Kidney (tissue), 14 donors: ENCODE data around the gene CYP2S1. TPM values are rescaled to one million over a fixed set of nuclear protein-coding genes. Genes with fewer than 3 reads are reported as not detected.

Experiments used
- DNase-seq, 5 donors: peaks; one replicate each; pipeline ENCODE4 v3.0.0-alpha.2; 2013 to 2020
- FAIRE-seq: peaks from 2 replicates; lab custom pipeline; 2012; peaks lifted over from hg19 to GRCh38; lab: Jason Lieb, UNC
- H3K27ac ChIP-seq, 2 donors: one replicate each; pipeline ENCODE4 v1.7.0; 2013; ENCODE audit warnings: low read depth in 2 of 2, low read length in 2 of 2, inconsistent platforms in 1 of 2
- H3K27me3 ChIP-seq: one replicate; pipeline ENCODE4 v1.7.1; 2013; ENCODE audit warnings: low read length, inconsistent platforms; ENCODE audit not compliant: control insufficient read depth, insufficient read depth
- H3K36me3 ChIP-seq, 3 donors: one replicate each; pipeline versions ENCODE4 v1.7.0 to v1.7.1; 2013; ENCODE audit warnings: low read length in 3 of 3, control low read depth in 1 of 3, inconsistent platforms in 1 of 3; ENCODE audit not compliant: insufficient read depth in 3 of 3, control insufficient read depth in 2 of 3
- H3K4me1 ChIP-seq, 3 donors: one replicate each; pipeline versions ENCODE4 v1.7.0 to v1.7.1; 2013; ENCODE audit warnings: low read length in 3 of 3, inconsistent platforms in 1 of 3, low read depth in 1 of 3; ENCODE audit not compliant: control insufficient read depth in 2 of 3, insufficient read depth in 2 of 3
- H3K4me3 ChIP-seq, 3 donors: one replicate each; pipeline versions ENCODE4 v1.7.0 to v1.8.1; 2013; ENCODE audit warnings: low read length in 3 of 3, control low read depth in 1 of 3, inconsistent platforms in 1 of 3
- H3K9ac ChIP-seq, 3 donors: one replicate each; pipeline versions ENCODE4 v1.7.0 to v1.7.1; 2013; ENCODE audit warnings: low read length in 3 of 3, control low read depth in 1 of 3, inconsistent platforms in 1 of 3
- H3K9me3 ChIP-seq, 3 donors: one replicate each; pipeline versions ENCODE4 v1.7.0 to v1.7.1; 2013; ENCODE audit warnings: low read length in 3 of 3, control low read depth in 1 of 3, inconsistent platforms in 1 of 3; ENCODE audit not compliant: control insufficient read depth in 2 of 3, insufficient read depth in 1 of 3
- intact Hi-C: fragments of 100-400 bp; cut with DNase I; formaldehyde crosslinking; loops from one replicate; pipeline ENCODE4 v1.11.1; 2022
- polyA plus RNA-seq: library from polyadenylated mRNA; stranded (reverse); fragments of 350-450 nt; fragmentation: Illumina TruSeq; extraction: RNeasy Lipid Tissue Mini Kit (QIAGEN cat#74804); gene quantifications from one replicate; pipeline ENCODE4 v1.2.3, GENCODE V29; 2014; ENCODE audit warnings: low read depth, low replicate concordance; ENCODE audit not compliant: insufficient read depth
- total RNA-seq: library from RNA; stranded (reverse); fragmentation: NEBNext Ultra II Directional; extraction: Animal tissue kit (Norgen Biotek cat#: 25700); gene quantifications from one replicate; pipeline ENCODE4 v1.2.1, GENCODE V29; 2021
- TF ChIP-seq, protein P1 (sequence below): IDR thresholded peaks from 3 replicates; pipeline ENCODE4 v1.5.1; 2012; ENCODE audit warnings: mild to moderate bottlenecking, moderate library complexity, borderline replicate concordance; ENCODE audit not compliant: insufficient read depth; ENCODE audit errors: extremely low read depth
- donor health status: control.
- donor health status: control.
- donor health status: control.
- donor health status: control.
- donor health status: control.
- donor health status: DM: yes; HTN: yes; CAD: no.
- donor health status: Normal renal cell carcinoma (clear cell type).

The CYP2S1 gene
- total and polyA plus RNA-seq, 2 donors from 2014 or later: 0.97 to 2.0 TPM

DNA sequence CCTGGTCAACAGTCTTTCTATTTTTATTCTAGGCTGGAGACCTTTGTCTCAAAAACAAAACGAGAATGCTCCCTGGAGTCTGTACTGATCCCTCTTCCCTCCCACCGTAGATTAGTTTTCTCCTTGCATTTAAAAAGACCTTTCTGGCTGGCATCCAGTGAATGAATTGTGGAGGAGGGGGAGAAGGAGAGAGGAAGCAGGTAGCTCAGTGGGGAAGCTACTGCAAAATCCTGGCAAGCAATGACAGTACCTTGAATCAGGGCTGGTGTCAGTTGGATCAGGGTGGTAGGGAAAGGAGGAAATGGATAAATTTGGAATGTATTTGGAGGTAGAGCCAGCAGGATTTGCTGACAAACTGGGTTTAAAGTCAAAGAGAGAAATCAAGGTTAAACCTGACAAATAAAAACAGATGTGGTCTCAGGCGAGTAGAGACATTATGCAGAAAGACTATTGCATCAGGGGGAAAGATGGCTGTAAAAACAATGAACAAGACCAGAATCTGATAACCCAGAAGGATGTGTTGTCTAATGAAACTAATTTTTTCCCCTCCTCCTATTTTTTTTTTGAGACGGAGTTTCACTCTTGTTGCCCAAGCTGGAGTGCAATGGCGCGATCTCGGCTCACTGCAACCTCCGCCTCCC lies 3.5 kb upstream of the CYP2S1 start:
- peak in 2 of 5 donors; percentile 53 to 77 for DNase-seq
- no peaks in the 10 kb centered on the region for H3K36me3 ChIP-seq
- H3K27me3 ChIP-seq: peaks cover 8% of the 10 kb centered on the region
- H3K4me1 ChIP-seq: peaks cover 0 to 2% (median 0%) of the 10 kb centered on the region in 3 donors
- no peak overlapping the region for H3K4me3 ChIP-seq
- FAIRE-seq: no peak
- H3K27ac ChIP-seq: no peak overlapping the region
- no peak overlapping the region for H3K9ac ChIP-seq
- TF ChIP-seq, protein P1, sequence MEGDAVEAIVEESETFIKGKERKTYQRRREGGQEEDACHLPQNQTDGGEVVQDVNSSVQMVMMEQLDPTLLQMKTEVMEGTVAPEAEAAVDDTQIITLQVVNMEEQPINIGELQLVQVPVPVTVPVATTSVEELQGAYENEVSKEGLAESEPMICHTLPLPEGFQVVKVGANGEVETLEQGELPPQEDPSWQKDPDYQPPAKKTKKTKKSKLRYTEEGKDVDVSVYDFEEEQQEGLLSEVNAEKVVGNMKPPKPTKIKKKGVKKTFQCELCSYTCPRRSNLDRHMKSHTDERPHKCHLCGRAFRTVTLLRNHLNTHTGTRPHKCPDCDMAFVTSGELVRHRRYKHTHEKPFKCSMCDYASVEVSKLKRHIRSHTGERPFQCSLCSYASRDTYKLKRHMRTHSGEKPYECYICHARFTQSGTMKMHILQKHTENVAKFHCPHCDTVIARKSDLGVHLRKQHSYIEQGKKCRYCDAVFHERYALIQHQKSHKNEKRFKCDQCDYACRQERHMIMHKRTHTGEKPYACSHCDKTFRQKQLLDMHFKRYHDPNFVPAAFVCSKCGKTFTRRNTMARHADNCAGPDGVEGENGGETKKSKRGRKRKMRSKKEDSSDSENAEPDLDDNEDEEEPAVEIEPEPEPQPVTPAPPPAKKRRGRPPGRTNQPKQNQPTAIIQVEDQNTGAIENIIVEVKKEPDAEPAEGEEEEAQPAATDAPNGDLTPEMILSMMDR: no peak
- intact Hi-C loops: no loop called here
- H3K9me3 ChIP-seq: no peaks in the 10 kb centered on the region

GRCh38 chr19:41193430-41194156 lies 574 bp downstream of the CYP2S1 start:
- intact Hi-C loops: no loop called here
- peaks cover 0 to 2% (median 0%) of the 10 kb centered on the region in 3 donors for H3K4me1 ChIP-seq
- peaks cover 8% of the 10 kb centered on the region for H3K27me3 ChIP-seq
- no peak overlapping the region for H3K9ac ChIP-seq
- H3K4me3 ChIP-seq: no peak overlapping the region
- H3K36me3 ChIP-seq: no peaks in the 10 kb centered on the region
- DNase-seq: no peak
- no peak overlapping the region for H3K27ac ChIP-seq
- no peaks in the 10 kb centered on the region for H3K9me3 ChIP-seq
- no peak for FAIRE-seq
- TF ChIP-seq, protein P1: no peak

- FAIRE-seq: no peak
- TF ChIP-seq, protein P1: no peak
Measured at GRCh38 chr19:41194157-41194552, 1.1 kb downstream of the CYP2S1 start.

More at GRCh38 chr19:41194157-41194552, 1.1 kb downstream of the CYP2S1 start:
- peaks cover 8% of the 10 kb centered on the region for H3K27me3 ChIP-seq
- H3K4me3 ChIP-seq: no peak overlapping the region
- H3K36me3 ChIP-seq: no peaks in the 10 kb centered on the region
- intact Hi-C loops: no loop called here
- no peak overlapping the region for H3K27ac ChIP-seq
- peaks cover 0 to 2% (median 0%) of the 10 kb centered on the region in 3 donors for H3K4me1 ChIP-seq
- H3K9ac ChIP-seq: no peak overlapping the region
- H3K9me3 ChIP-seq: no peaks in the 10 kb centered on the region
- no peak for DNase-seq
